Choroid plexus epithelial cell (primary cell): Measurements from ENCODE around the gene ANXA2.

Experiments used
- DNase-seq: peaks from one replicate; pipeline ENCODE4 v3.0.0-alpha.2; 2010; ENCODE audit warnings: low read depth
- H3K4me3 ChIP-seq: 2 replicates; pipeline ENCODE4 v1.5.1; 2011; ENCODE audit warnings: low read depth, mild to moderate bottlenecking, control low read depth, low read length, moderate library complexity
- CTCF ChIP-seq: conservative IDR thresholded peaks from 2 replicates; pipeline ENCODE4 v1.5.1; 2011; ENCODE audit warnings: low read depth, mild to moderate bottlenecking, control low read depth, inconsistent platforms, low read length, moderate library complexity

The ANXA2 gene

DNA sequence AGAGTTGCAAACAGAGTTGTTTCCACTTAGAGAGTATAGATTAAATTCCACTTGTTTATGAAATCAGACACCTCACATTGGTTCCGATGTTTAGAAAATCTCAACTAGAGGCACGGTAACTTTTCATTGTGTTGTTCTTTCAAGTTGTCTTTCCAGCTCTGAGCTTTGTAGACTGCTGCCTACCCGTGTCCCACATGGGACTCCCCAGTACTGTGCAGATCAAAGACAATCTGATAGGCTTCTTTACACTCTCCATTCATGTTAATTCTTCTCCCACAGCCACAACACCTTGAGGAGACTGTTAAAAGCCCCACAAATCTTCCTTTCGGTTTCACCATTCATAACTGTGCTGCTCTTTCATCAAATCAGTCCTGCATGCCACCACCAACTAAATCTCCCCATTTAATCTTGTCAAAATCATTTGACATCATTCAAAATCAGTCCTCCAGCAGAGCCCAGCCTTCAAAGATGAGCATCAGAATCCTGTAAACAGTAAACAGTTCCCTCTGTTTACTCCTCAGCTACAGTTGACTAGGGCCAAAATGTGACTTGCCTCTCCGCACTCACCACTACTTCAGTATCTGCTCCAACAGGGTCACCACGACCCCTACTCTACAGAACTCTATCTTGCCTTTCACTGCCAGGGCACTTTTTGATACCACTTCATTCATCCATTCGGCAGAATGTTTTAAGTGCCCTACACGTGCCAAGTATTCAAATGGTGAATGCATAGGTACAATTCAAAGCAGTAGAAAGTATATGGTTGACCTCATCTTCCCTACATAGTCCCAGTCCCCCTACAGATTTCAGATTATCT lies 8.3 kb downstream of the ANXA2 start:
- peak overlapping the region; percentile 22 for H3K4me3 ChIP-seq
- no peak for TF ChIP-seq CTCF
- peak; percentile 47 for DNase-seq

- H3K4me3 ChIP-seq: no peak overlapping the region
- no peak for TF ChIP-seq CTCF
- no peak for DNase-seq
These were observed 10.5 kb downstream of the ANXA2 start for GRCh38 chr15:60387321-60387720.

GRCh38 chr15:60386615-60387014 lies 11.2 kb downstream of the ANXA2 start:
- no peak overlapping the region for H3K4me3 ChIP-seq
- DNase-seq: peak; percentile 2
- TF ChIP-seq CTCF: no peak

DNA sequence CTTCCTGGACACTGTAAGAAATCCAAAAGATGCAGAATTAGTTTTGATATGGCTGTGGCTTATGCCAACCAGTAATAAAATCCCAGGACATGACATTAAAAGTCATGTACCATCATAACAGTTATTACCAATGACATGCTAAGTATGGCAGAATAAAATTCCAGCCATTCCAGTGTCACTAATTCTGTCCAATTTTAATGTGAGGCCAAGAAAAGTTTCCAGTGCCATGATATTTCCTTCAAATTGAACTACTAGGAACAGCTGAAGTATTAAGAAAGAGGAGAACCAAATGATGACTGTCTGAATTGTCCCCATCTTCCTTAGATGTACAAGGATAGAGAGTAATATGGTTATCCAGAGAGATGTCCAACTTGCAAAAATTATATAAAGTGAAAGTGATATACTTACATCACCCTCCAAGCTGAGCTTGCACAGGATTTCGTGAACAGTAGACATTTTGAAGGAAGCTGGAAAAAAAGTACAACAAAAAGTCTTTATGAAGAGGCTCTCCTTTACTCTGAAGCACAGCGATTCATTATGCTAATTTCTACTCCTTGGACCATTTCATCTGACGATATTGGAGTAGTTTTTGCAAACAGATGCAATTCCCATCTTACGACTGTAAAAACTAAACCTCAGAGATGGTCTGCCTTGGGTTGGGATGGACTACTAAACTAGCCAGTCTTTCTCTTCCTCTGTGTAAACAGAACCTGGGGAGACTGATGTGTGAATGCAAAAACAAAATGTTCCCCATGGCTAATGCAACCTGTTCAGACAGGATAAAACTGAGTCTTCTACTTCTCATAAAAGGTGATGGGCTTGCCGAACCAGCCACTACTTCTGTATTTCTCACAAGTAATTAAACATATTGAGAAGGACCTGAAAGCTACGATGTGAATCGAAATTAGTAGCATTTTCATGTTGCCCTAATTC lies 11.9 kb downstream of the ANXA2 start:
- no peak overlapping the region for H3K4me3 ChIP-seq
- peak; percentile 33 for DNase-seq
- no peak for TF ChIP-seq CTCF

GRCh38 chr15:60384526-60385126 lies 13.2 kb downstream of the ANXA2 start:
- no peak for DNase-seq
- no peak for TF ChIP-seq CTCF
- H3K4me3 ChIP-seq: no peak overlapping the region

- H3K4me3 ChIP-seq: no peak overlapping the region
- no peak for TF ChIP-seq CTCF
- no peak for DNase-seq
These were observed 13.7 kb downstream of the ANXA2 start for GRCh38 chr15:60384053-60384452.
